ENCODE results near the gene PCDHGB5. TPM values are rescaled to one million over a fixed set of nuclear protein-coding genes. Genes with fewer than 3 reads are reported as not detected.
"Not testable (repeated sequence)": the region's sequence is repeated elsewhere in the genome, so short reads cannot be mapped to it uniquely, and the experiment has no call there.

Gene PCDHGB5
- total RNA-seq, 1 donor from 2014 or later = 0.47 TPM

GRCh38 chr5:141411575-141411974 is 13.8 kb downstream of the PCDHGB5 start:
- Mint-ChIP-seq H3K4me3 (no peak overlapping the region), H3K4me1 (peaks cover 10% of the 10 kb centered on the region), H3K27ac (no peak overlapping the region), H3K36me3 (ENCODE audit: low read depth) (peaks cover 3% of the 10 kb centered on the region), H3K27me3 (peaks cover 51% of the 10 kb centered on the region), H3K9me3 (peaks cover 30% of the 10 kb centered on the region)
- no peak for DNase-seq
- intact Hi-C loops (cut with micrococcal nuclease) = loop anchor here (5.0 kb wide), 4 partner anchors 49 to 101 kb away; partner anchors contain the start of genes PCDHGA2 and PCDHGA5

- DNase-seq = peak; percentile 86
- Mint-ChIP-seq H3K36me3 (ENCODE audit: low read depth) (peaks cover 6% of the 10 kb centered on the region), H3K4me1 (peaks cover 12% of the 10 kb centered on the region), H3K4me3 (peak within 1 kb of the TSS; percentile 86), H3K9me3 (peaks cover 29% of the 10 kb centered on the region), H3K27ac (no peak within 1 kb of the TSS), H3K27me3 (peaks cover 51% of the 10 kb centered on the region)
- intact Hi-C loops (cut with micrococcal nuclease) = loop anchor here (2.0 to 5.0 kb wide), 6 partner anchors 51 to 146 kb away; partner anchors contain the start of genes PCDHGA2 and PCDHGA5
These were observed 15.2 kb downstream of the PCDHGB5 start, which contains the start of gene PCDHGA10 for GRCh38 chr5:141412854-141413539. Gene PCDHGA10 (plus strand): TSS chr5:141412987. CDS start chr5:141413176, 189 bp downstream.

DNA sequence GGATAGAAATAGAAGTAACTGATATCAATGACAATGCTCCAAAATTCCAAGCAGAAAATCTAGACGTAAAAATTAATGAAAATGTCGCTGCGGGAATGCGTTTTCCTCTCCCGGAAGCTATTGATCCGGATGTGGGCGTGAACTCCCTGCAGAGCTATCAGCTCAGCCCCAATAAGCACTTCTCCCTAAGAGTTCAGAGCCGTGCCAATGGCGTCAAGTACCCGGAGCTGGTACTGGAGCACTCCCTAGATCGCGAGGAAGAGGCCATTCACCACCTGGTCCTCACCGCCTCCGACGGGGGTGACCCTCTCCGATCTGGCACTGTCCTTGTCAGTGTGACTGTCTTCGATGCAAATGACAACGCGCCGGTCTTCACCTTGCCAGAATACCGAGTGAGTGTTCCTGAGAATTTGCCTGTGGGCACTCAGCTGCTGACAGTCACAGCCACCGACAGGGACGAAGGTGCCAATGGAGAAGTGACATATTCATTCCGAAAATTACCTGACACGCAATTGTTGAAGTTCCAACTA is 15.9 kb downstream of the PCDHGB5 start:
- Mint-ChIP-seq H3K36me3 (ENCODE audit: low read depth) (peaks cover 8% of the 10 kb centered on the region), H3K9me3 (peaks cover 32% of the 10 kb centered on the region), H3K4me1 (peaks cover 16% of the 10 kb centered on the region), H3K4me3 (peak overlapping the region; percentile 86), H3K27ac (no peak overlapping the region), H3K27me3 (peaks cover 55% of the 10 kb centered on the region)
- intact Hi-C loops (cut with micrococcal nuclease) = loop anchor here (2.0 to 5.0 kb wide), 6 partner anchors 51 to 145 kb away; partner anchors contain the start of genes PCDHGA2 and PCDHGA5
- peak; percentile 58 for DNase-seq

DNA sequence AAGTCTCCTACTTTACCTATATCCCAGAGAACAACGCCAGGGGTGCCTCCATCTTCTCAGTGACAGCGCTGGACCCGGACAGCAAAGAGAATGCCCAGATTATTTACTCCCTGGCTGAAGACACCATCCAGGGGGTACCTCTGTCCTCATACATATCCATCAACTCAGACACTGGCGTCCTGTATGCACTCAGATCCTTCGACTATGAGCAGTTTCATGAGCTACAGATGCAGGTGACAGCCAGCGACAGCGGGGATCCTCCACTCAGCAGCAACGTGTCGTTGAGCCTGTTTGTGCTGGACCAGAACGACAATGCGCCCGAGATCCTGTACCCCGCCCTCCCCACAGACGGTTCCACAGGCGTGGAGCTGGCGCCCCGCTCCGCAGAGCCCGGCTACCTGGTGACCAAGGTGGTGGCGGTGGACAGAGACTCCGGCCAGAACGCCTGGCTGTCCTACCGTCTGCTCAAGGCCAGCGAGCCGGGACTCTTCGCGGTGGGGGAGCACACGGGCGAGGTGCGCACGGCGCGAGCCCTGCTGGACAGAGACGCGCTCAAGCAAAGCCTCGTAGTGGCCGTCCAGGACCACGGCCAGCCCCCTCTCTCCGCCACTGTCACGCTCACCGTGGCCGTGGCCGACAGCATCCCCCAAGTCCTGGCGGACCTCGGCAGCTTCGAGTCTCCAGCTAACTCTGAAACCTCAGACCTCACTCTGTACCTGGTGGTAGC is 17.0 kb downstream of the PCDHGB5 start:
- Mint-ChIP-seq H3K4me1 (peaks cover 18% of the 10 kb centered on the region), H3K9me3 (peaks cover 29% of the 10 kb centered on the region), H3K27me3 (peaks cover 52% of the 10 kb centered on the region)
- H3K4me3 Mint-ChIP-seq; H3K27ac Mint-ChIP-seq; H3K36me3 Mint-ChIP-seq (ENCODE audit: low read depth): not testable (repeated sequence)
- DNase-seq = peak; percentile 52
- intact Hi-C loops (cut with micrococcal nuclease) = loop anchor here (5.0 kb wide), 4 partner anchors 52 to 98 kb away; partner anchors contain the start of genes PCDHGA2 and PCDHGA5

GRCh38 chr5:141415275-141415618 is 17.5 kb downstream of the PCDHGB5 start:
- H3K27ac Mint-ChIP-seq; H3K4me3 Mint-ChIP-seq; H3K36me3 Mint-ChIP-seq (ENCODE audit: low read depth); intact Hi-C loops (cut with micrococcal nuclease): not testable (repeated sequence)
- Mint-ChIP-seq H3K4me1 (peaks cover 18% of the 10 kb centered on the region), H3K27me3 (peaks cover 52% of the 10 kb centered on the region), H3K9me3 (peaks cover 26% of the 10 kb centered on the region)
- peak; percentile 51 for DNase-seq

GRCh38 chr5:141417494-141418172 is 19.9 kb downstream of the PCDHGB5 start, which contains the start of gene PCDHGB7:
Gene PCDHGB7 (plus strand): TSS chr5:141417677. CDS start chr5:141417860, 183 bp downstream.
- intact Hi-C loops (cut with micrococcal nuclease); H3K36me3 Mint-ChIP-seq (ENCODE audit: low read depth): not testable (repeated sequence)
- peak; percentile 87 for DNase-seq
- Mint-ChIP-seq H3K9me3 (peaks cover 42% of the 10 kb centered on the region), H3K4me1 (peaks cover 28% of the 10 kb centered on the region), H3K4me3 (peak within 1 kb of the TSS; percentile 82), H3K27ac (peak within 1 kb of the TSS; percentile 53), H3K27me3 (peaks cover 66% of the 10 kb centered on the region)

DNA sequence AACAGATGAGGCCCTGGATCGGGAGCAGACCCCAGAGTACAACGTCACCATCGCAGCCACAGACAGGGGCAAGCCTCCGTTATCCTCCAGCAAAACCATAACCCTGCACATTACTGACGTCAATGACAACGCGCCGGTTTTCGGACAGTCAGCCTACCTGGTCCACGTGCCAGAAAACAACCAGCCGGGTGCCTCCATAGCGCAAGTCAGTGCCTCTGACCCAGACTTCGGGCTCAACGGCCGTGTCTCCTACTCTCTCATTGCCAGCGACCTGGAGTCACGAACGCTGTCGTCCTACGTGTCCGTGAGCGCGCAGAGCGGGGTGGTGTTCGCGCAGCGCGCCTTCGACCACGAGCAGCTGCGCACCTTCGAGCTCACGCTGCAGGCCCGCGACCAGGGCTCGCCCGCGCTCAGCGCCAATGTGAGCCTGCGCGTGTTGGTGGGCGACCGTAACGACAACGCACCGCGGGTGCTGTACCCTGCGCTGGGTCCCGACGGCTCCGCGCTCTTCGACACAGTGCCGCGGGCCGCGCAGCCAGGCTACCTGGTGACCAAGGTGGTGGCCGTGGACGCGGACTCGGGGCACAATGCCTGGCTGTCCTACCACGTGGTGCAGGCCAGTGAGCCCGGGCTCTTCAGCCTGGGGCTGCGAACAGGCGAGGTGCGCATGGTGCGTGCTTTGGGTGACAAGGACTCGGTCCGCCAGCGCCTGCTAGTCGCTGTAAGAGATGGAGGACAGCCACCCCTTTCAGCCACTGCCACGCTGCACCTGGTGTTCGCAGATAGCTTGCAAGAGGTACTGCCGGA is 21.5 kb downstream of the PCDHGB5 start:
- Mint-ChIP-seq H3K9me3 (peaks cover 35% of the 10 kb centered on the region), H3K27ac (peak overlapping the region; percentile 50), H3K4me3 (no peak overlapping the region), H3K36me3 (ENCODE audit: low read depth) (peaks cover 5% of the 10 kb centered on the region), H3K4me1 (peaks cover 20% of the 10 kb centered on the region), H3K27me3 (peaks cover 61% of the 10 kb centered on the region)
- peak; percentile 50 for DNase-seq
- intact Hi-C loops (cut with micrococcal nuclease) = no loop called here

GRCh38 chr5:141420855-141421488 is 23.2 kb downstream of the PCDHGB5 start, which contains the start of gene PCDHGA11:
Gene PCDHGA11 (plus strand): TSS chr5:141421051. CDS start chr5:141421228, 177 bp downstream.
- Mint-ChIP-seq H3K4me3 (peak within 1 kb of the TSS; percentile 84), H3K36me3 (ENCODE audit: low read depth) (peaks cover 5% of the 10 kb centered on the region), H3K4me1 (peaks cover 18% of the 10 kb centered on the region), H3K9me3 (peaks cover 31% of the 10 kb centered on the region), H3K27ac (peak within 1 kb of the TSS; percentile 30), H3K27me3 (peaks cover 53% of the 10 kb centered on the region)
- peak; percentile 85 for DNase-seq
- intact Hi-C loops (cut with micrococcal nuclease) = loop anchor here (2.0 to 5.0 kb wide), 3 partner anchors 56 to 104 kb away; partner anchors contain the start of gene PCDHGC3

GRCh38 chr5:141421489-141421855 is 23.7 kb downstream of the PCDHGB5 start:
- Mint-ChIP-seq H3K36me3 (ENCODE audit: low read depth) (peaks cover 5% of the 10 kb centered on the region), H3K4me1 (peaks cover 18% of the 10 kb centered on the region), H3K4me3 (peak overlapping the region; percentile 84), H3K27ac (no peak overlapping the region), H3K27me3 (peaks cover 49% of the 10 kb centered on the region), H3K9me3 (peaks cover 31% of the 10 kb centered on the region)
- DNase-seq = no peak
- intact Hi-C loops (cut with micrococcal nuclease) = loop anchor here (2.0 to 5.0 kb wide), 3 partner anchors 56 to 103 kb away; partner anchors contain the start of gene PCDHGC3

DNA sequence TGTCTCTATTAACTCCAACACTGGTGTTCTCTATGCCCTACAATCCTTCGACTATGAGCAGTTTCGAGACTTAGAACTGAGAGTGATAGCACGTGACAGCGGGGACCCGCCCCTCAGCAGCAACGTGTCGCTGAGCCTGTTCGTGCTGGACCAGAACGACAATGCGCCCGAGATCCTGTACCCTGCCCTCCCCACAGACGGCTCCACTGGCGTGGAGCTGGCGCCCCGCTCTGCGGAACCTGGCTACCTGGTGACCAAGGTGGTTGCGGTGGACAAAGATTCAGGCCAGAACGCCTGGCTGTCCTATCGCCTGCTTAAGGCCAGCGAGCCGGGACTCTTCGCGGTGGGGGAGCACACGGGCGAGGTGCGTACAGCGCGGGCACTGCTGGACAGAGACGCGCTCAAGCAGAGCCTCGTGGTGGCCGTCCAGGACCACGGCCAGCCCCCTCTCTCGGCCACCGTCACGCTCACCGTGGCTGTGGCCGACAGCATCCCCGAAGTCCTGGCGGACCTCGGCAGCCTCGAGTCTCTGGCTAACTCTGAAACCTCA is 25.1 kb downstream of the PCDHGB5 start:
- H3K9me3 Mint-ChIP-seq = peaks cover 30% of the 10 kb centered on the region
- no peak overlapping the region for H3K27ac Mint-ChIP-seq
- no peak overlapping the region for H3K4me3 Mint-ChIP-seq
- H3K4me1 Mint-ChIP-seq = peaks cover 18% of the 10 kb centered on the region
- H3K27me3 Mint-ChIP-seq = peaks cover 47% of the 10 kb centered on the region
- DNase-seq = peak; percentile 46
- H3K36me3 Mint-ChIP-seq (ENCODE audit: low read depth) = peaks cover 4% of the 10 kb centered on the region
- intact Hi-C loops (cut with micrococcal nuclease) = loop anchor here (5.0 kb wide), 1 partner anchor 54 kb away; the partner anchor contains the start of gene PCDHGC3

DNA sequence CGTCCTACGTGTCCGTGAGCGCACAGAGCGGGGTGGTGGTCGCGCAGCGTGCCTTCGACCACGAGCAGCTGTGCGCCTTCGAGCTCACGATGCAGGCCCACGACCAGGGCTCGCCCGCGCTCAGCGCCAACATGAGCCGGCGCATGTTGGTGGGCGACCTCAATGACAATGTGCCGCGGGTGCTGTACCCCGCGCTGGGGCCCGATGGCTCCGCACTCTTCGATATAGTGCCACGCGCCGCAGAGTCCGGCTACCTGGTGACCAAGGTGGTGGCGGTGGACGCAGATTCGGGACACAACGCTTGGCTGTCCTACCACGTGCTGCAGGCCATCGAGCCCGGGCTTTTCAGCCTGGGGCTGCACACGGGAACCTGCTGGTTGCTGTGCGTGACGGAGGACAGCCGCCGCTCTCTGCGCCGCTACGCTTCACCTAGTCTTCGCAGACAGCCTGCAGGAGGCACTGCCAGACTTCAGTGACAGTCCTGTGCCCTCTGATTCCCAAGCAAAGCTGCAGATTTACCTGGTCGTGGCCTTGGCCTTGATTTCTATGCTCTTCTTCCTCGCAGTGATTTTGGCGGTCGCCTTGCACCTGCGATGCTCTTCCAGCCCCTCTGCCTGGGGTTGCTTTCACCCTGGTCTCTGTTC is 30.2 kb downstream of the PCDHGB5 start:
- H3K9me3 Mint-ChIP-seq = peaks cover 9% of the 10 kb centered on the region
- H3K36me3 Mint-ChIP-seq (ENCODE audit: low read depth) = peaks cover 4% of the 10 kb centered on the region
- H3K27ac Mint-ChIP-seq = no peak overlapping the region

More for the DNA sequence above, 30.2 kb downstream of the PCDHGB5 start:
- no peak for DNase-seq
- intact Hi-C loops (cut with micrococcal nuclease) = no loop called here
- H3K27me3 Mint-ChIP-seq = peaks cover 32% of the 10 kb centered on the region
- H3K4me3 Mint-ChIP-seq = no peak overlapping the region
- peaks cover 3% of the 10 kb centered on the region for H3K4me1 Mint-ChIP-seq
